Measurements from ENCODE around the gene SNX18. TPM values are rescaled to one million over a fixed set of nuclear protein-coding genes. Genes with fewer than 3 reads are reported as not detected.
A peak's percentile ranks its signal among the peaks of the same experiment; 100 is the strongest.

The SNX18 gene
- total and polyA plus RNA-seq, 8 donors: 15.3 to 39.2 (median 20.0) TPM

DNA sequence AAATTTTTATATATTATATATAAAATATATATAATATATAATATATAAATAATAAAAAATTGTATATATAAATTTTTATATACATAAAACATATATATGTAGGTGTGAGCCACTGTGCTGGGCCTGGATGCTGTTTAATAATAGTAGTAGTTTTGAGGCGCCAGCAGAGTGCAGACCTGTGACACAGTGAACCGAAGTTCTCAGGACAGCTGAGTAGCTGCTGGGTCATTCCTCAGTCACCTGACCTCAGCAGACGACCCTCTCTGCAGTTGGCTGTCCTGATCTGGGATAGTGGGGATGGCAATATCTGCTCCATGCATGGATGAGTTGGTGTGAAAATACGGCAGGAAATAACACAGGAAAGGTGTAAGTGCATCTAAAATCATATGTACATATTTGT, 3.3 kb upstream of the SNX18 start:
- Histone ChIP-seq H3K4me1 (peaks cover 10 to 15% of the 10 kb centered on the region in 2 donors), H3K27me3 (no peaks in the 10 kb centered on the region), H3K4me3 (no peak overlapping the region), H3K36me3 (peaks cover 0 to 3% of the 10 kb centered on the region in 2 donors), H3K9me3 (no peaks in the 10 kb centered on the region), H3K27ac (no peak overlapping the region)
- ATAC-seq: no peak
- TF ChIP-seq, protein P1, sequence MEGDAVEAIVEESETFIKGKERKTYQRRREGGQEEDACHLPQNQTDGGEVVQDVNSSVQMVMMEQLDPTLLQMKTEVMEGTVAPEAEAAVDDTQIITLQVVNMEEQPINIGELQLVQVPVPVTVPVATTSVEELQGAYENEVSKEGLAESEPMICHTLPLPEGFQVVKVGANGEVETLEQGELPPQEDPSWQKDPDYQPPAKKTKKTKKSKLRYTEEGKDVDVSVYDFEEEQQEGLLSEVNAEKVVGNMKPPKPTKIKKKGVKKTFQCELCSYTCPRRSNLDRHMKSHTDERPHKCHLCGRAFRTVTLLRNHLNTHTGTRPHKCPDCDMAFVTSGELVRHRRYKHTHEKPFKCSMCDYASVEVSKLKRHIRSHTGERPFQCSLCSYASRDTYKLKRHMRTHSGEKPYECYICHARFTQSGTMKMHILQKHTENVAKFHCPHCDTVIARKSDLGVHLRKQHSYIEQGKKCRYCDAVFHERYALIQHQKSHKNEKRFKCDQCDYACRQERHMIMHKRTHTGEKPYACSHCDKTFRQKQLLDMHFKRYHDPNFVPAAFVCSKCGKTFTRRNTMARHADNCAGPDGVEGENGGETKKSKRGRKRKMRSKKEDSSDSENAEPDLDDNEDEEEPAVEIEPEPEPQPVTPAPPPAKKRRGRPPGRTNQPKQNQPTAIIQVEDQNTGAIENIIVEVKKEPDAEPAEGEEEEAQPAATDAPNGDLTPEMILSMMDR (IDR thresholded peaks at IDR 0.05): no peak
- intact Hi-C loops (cut with DNase I): loop anchor here in 1 of 2 donors (10.0 kb wide), 1 partner anchor 331 kb away; no protein-coding TSS in a partner anchor
- DNase-seq: no peak

DNA sequence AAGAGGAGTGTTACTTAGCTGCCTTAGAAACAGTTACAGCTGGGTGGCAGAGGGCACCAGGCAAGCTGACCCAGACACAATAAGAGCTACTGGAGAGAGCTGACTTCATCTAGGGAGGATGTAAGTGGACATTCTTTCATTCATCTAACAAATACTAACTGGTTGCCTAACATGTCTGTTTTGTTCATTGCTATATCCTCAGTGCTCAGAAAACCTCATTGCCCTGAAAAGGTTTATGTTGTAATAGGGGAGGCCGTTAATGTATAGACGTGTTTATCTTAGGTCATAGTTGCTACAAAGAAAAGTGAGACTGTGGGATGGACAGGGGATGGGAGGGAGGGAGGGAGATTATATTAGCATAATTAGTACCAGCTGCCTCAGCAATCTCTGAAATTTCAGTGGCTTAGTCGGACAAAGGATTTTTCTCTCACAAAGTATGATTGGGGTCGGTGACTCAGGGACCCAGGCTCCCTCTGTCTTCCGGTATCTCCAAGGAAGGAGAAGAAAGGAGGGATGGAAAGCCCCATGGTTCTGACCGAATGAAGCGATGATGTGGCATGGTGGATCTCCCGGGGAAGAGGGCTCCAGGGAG, 2.6 kb upstream of the SNX18 start:
- intact Hi-C loops (cut with DNase I): loop anchor here (5.0 to 10.0 kb wide), 3 partner anchors 327 to 352 kb away; no protein-coding TSS in a partner anchor
- ATAC-seq (no peak), DNase-seq (no peak)
- Histone ChIP-seq H3K27me3 (no peaks in the 10 kb centered on the region), H3K27ac (no peak overlapping the region), H3K36me3 (peaks cover 0 to 5% of the 10 kb centered on the region in 2 donors), H3K4me1 (peaks cover 15 to 20% of the 10 kb centered on the region in 2 donors), H3K4me3 (no peak overlapping the region), H3K9me3 (no peaks in the 10 kb centered on the region)
- TF ChIP-seq, protein P1 (IDR thresholded peaks at IDR 0.05): no peak

DNA sequence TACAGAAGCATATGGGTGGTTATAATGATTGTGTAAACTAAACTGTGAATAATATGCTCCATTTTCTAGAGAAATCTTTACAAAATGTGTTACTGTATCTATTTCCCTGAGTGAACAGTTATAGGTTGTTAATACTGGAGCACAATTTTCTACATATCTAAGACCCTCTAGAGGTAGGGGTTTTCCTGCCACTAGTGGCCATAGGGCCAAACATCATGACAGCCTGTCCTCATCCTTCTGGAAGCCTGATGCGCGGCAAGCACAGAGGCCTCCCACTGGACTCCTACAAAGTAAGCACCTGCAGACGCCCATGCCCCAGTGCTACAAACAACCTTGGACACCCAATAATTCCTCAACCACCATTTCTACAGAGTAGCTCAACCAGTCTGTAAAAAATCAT, 1.9 kb upstream of the SNX18 start:
- Histone ChIP-seq H3K27me3 (no peaks in the 10 kb centered on the region), H3K4me1 (peaks cover 15 to 20% of the 10 kb centered on the region in 2 donors), H3K27ac (no peak overlapping the region), H3K36me3 (peaks cover 0 to 5% of the 10 kb centered on the region in 2 donors), H3K9me3 (no peaks in the 10 kb centered on the region), H3K4me3 (no peak overlapping the region)
- TF ChIP-seq, protein P1 (IDR thresholded peaks at IDR 0.05): no peak
- no peak for DNase-seq
- no peak for ATAC-seq
- intact Hi-C loops (cut with DNase I): loop anchor here (5.0 to 10.0 kb wide), 3 partner anchors 327 to 352 kb away; no protein-coding TSS in a partner anchor

DNA sequence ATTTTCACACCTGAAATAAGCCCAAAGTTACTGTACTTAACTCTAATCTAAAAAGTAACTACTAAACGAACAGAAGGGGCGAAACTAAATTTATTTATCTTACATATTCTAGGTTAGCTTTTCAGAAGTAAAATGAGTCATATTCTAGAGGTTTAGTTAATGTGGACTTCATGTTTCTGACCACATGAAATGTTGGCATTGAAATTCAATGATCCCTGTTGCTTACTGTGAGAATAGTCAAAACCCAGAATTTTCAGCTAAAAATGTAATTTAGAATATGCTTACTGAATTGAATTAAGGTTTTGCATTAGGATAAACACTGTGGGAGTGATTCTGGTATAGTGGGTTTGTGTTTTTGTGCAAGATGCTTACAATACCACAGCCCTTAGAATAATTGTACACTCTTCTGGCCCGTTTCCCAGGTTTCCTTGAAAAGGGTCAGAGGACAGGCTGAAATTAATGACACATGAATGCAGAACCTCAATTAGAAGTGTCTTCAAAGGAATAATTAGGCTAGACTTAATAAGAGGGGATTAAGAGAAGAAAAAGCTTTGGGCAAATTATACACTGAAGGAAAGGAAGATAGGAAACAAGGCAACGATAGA, 1.4 kb upstream of the SNX18 start:
- H3K4me1 ChIP-seq: peaks cover 15 to 24% of the 10 kb centered on the region in 2 donors
- intact Hi-C loops (cut with DNase I): loop anchor here (5.0 to 10.0 kb wide), 3 partner anchors 326 to 351 kb away; no protein-coding TSS in a partner anchor
- H3K27me3 ChIP-seq: no peaks in the 10 kb centered on the region
- no peak overlapping the region for H3K27ac ChIP-seq
- H3K9me3 ChIP-seq: no peaks in the 10 kb centered on the region
- peaks cover 0 to 5% of the 10 kb centered on the region in 2 donors for H3K36me3 ChIP-seq
- TF ChIP-seq, protein P1 (IDR thresholded peaks at IDR 0.05): no peak
- DNase-seq (no peak), ATAC-seq (no peak)
- H3K4me3 ChIP-seq: no peak overlapping the region

DNA sequence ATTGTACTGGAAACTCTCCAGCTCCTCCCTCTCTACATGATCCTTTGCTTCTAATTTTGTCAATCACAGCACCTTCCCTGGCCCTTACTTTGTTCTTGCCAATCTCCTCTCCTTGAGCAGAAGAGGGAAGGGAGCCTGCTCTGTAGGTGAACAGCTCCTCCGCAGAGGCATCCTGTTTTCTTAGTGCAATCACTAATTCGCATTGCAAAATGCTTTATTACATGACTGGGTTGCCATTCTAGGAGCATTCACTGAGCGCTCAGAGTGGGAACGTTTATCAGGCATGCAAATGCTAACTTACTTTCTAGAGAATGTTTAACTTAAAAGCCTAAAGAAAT, 416 bp upstream of the SNX18 start:
- intact Hi-C loops (cut with DNase I): loop anchor here (5.0 to 10.0 kb wide), 3 partner anchors 325 to 350 kb away; no protein-coding TSS in a partner anchor
- ATAC-seq (peak; percentile 1), DNase-seq (no peak)

More for the DNA sequence above, 416 bp upstream of the SNX18 start:
- Histone ChIP-seq H3K27me3 (no peaks in the 10 kb centered on the region), H3K27ac (peak overlapping the region in 1 of 2 donors; percentile 97), H3K4me3 (no peak overlapping the region), H3K36me3 (peaks cover 0 to 5% of the 10 kb centered on the region in 2 donors), H3K4me1 (peaks cover 24 to 34% of the 10 kb centered on the region in 2 donors), H3K9me3 (no peaks in the 10 kb centered on the region)
- TF ChIP-seq, protein P1 (IDR thresholded peaks at IDR 0.05): no peak

All from left lung (tissue), 10 donors.